ENCODE data around the gene TMED5.

Gene TMED5

GRCh38 chr1:93129507-93130099, 50.6 kb downstream of the TMED5 start:
- FAIRE-seq (no peak), DNase-seq (ENCODE audit: insufficient read length, low spot score) (no peak)
- TF ChIP-seq PAX5 (IDR thresholded peaks at IDR 0.05; ENCODE audit: insufficient read depth, low read length, severe bottlenecking) (no peak), POLR2AphosphoS5 (IDR thresholded peaks at IDR 0.05; ENCODE audit: low read depth, low read length) (no peak), POLR2A (IDR thresholded peaks at IDR 0.05; ENCODE audit: low read depth, low read length) (no peak), TAF1 (IDR thresholded peaks at IDR 0.05; ENCODE audit: low read depth, low read length) (no peak), SPI1 (IDR thresholded peaks at IDR 0.05; ENCODE audit: low read depth, low read length) (no peak), POU2F2 (IDR thresholded peaks at IDR 0.05; ENCODE audit: low read depth, low read length) (no peak)

GRCh38 chr1:93124556-93125355, 55.5 kb downstream of the TMED5 start:
- DNase-seq (ENCODE audit: insufficient read length, low spot score) (no peak), FAIRE-seq (no peak)
- TF ChIP-seq POLR2AphosphoS5 (IDR thresholded peaks at IDR 0.05; ENCODE audit: low read depth, low read length) (no peak), POLR2A (IDR thresholded peaks at IDR 0.05; ENCODE audit: low read depth, low read length) (no peak)

DNA sequence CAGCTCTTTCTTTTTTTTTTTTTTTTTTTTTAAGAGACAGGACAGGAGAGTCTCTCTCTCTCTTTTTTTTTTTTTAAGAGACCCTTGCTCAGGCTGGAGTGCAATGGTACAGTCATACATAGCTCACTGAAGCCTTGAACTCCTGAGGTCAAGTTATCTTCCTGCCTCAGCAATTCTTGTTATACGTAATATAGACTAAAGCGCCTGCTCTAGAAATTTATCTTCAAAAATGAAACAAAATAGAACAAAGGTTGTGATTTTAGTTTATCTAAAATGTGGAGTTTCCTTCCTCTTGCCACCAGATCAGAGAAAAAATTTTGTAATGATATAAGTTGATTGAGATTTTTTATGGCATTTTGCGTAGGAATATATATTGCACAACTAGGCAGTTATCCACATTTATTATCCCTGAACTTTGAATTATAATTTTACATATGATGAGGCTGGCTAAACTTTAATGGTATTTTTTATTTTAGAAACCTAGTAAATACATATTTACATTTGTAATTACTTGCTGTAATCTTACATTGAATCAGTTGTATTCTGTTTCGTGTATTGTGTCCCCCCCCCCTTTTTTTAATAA, 56.9 kb downstream of the TMED5 start:
- DNase-seq (ENCODE audit: insufficient read length, low spot score) = no peak
- no peak for TF ChIP-seq PAX5 (IDR thresholded peaks at IDR 0.05; ENCODE audit: insufficient read depth, low read length, severe bottlenecking)
- TF ChIP-seq POU2F2 (IDR thresholded peaks at IDR 0.05; ENCODE audit: low read depth, low read length) = no peak
- TF ChIP-seq SPI1 (IDR thresholded peaks at IDR 0.05; ENCODE audit: low read depth, low read length) = no peak
- no peak for TF ChIP-seq TAF1 (IDR thresholded peaks at IDR 0.05; ENCODE audit: low read depth, low read length)
- TF ChIP-seq POLR2AphosphoS5 (IDR thresholded peaks at IDR 0.05; ENCODE audit: low read depth, low read length) = no peak
- no peak for TF ChIP-seq POLR2A (IDR thresholded peaks at IDR 0.05; ENCODE audit: low read depth, low read length)
- FAIRE-seq = no peak

DNA sequence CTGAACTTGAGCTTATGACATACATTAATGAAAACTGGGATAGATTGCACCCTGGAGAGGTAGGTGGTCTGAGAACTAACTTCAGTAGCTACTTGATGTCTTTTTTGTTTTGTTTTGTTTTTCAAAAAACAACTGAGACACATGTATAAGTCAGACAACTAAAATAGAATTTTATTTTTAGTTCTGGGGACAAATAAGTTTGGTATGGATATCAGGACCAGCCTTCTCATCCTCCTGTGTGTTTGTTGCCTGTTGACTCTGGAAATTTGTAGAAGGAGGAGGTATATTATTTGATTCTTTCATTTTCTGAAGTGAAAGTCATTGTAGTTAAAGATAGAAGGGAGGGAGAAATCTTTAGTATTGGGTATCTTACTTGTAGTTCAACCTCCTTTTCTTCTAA, 59.6 kb downstream of the TMED5 start:
- no peak for FAIRE-seq

GRCh38 chr1:93114391-93114790, 65.8 kb downstream of the TMED5 start:
- TF ChIP-seq POU2F2 (IDR thresholded peaks at IDR 0.05; ENCODE audit: low read depth, low read length) (no peak), POLR2A (IDR thresholded peaks at IDR 0.05; ENCODE audit: low read depth, low read length) (no peak), SPI1 (IDR thresholded peaks at IDR 0.05; ENCODE audit: low read depth, low read length) (no peak), PAX5 (IDR thresholded peaks at IDR 0.05; ENCODE audit: insufficient read depth, low read length, severe bottlenecking) (no peak), TAF1 (IDR thresholded peaks at IDR 0.05; ENCODE audit: low read depth, low read length) (no peak), POLR2AphosphoS5 (IDR thresholded peaks at IDR 0.05; ENCODE audit: low read depth, low read length) (no peak)
- no peak for DNase-seq (ENCODE audit: insufficient read length, low spot score)
- no peak for FAIRE-seq

More for the DNA sequence above, 59.6 kb downstream of the TMED5 start:
- TF ChIP-seq POLR2AphosphoS5 (IDR thresholded peaks at IDR 0.05; ENCODE audit: low read depth, low read length) = no peak
- no peak for TF ChIP-seq SPI1 (IDR thresholded peaks at IDR 0.05; ENCODE audit: low read depth, low read length)
- TF ChIP-seq POU2F2 (IDR thresholded peaks at IDR 0.05; ENCODE audit: low read depth, low read length) = no peak
- no peak for TF ChIP-seq POLR2A (IDR thresholded peaks at IDR 0.05; ENCODE audit: low read depth, low read length)
- no peak for TF ChIP-seq PAX5 (IDR thresholded peaks at IDR 0.05; ENCODE audit: insufficient read depth, low read length, severe bottlenecking)
- no peak for TF ChIP-seq TAF1 (IDR thresholded peaks at IDR 0.05; ENCODE audit: low read depth, low read length)
- DNase-seq (ENCODE audit: insufficient read length, low spot score) = no peak

- TF ChIP-seq TAF1 (IDR thresholded peaks at IDR 0.05; ENCODE audit: low read depth, low read length) = no peak
- no peak for TF ChIP-seq POU2F2 (IDR thresholded peaks at IDR 0.05; ENCODE audit: low read depth, low read length)
- no peak for TF ChIP-seq POLR2A (IDR thresholded peaks at IDR 0.05; ENCODE audit: low read depth, low read length)
- no peak for TF ChIP-seq PAX5 (IDR thresholded peaks at IDR 0.05; ENCODE audit: insufficient read depth, low read length, severe bottlenecking)
- no peak for TF ChIP-seq SPI1 (IDR thresholded peaks at IDR 0.05; ENCODE audit: low read depth, low read length)
- TF ChIP-seq POLR2AphosphoS5 (IDR thresholded peaks at IDR 0.05; ENCODE audit: low read depth, low read length) = no peak
- FAIRE-seq (no peak), DNase-seq (ENCODE audit: insufficient read length, low spot score) (no peak)
Measured at GRCh38 chr1:93113127-93113526, 67.1 kb downstream of the TMED5 start.

DNA sequence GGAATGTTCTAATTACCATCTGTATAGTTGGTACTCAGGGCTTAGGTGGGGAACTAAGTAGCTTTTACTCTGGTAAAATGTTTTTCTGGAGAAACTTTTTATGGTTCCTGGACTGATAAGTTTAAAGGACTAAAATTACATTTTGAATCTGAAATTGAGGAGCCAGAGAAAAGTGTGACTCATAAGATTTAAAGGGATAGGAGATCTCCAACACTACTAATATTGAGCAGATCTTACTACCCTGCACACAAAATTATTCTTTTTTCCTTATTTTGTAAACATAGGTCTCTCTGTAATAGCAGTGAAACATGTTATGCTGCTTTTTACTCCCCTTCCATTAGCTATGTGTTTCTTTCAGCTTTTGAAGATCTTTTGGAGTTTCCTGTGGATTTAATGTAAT, 68.7 kb downstream of the TMED5 start:
- DNase-seq (ENCODE audit: insufficient read length, low spot score) (no peak), FAIRE-seq (no peak)
- TF ChIP-seq POLR2A (IDR thresholded peaks at IDR 0.05; ENCODE audit: low read depth, low read length) (no peak), SPI1 (IDR thresholded peaks at IDR 0.05; ENCODE audit: low read depth, low read length) (no peak), POLR2AphosphoS5 (IDR thresholded peaks at IDR 0.05; ENCODE audit: low read depth, low read length) (no peak), TAF1 (IDR thresholded peaks at IDR 0.05; ENCODE audit: low read depth, low read length) (no peak), POU2F2 (IDR thresholded peaks at IDR 0.05; ENCODE audit: low read depth, low read length) (no peak), PAX5 (IDR thresholded peaks at IDR 0.05; ENCODE audit: insufficient read depth, low read length, severe bottlenecking) (no peak)

GRCh38 chr1:93111065-93111464, 69.1 kb downstream of the TMED5 start:
- DNase-seq (ENCODE audit: insufficient read length, low spot score) = no peak
- no peak for FAIRE-seq
- TF ChIP-seq POLR2A (IDR thresholded peaks at IDR 0.05; ENCODE audit: low read depth, low read length) (no peak), POLR2AphosphoS5 (IDR thresholded peaks at IDR 0.05; ENCODE audit: low read depth, low read length) (no peak), TAF1 (IDR thresholded peaks at IDR 0.05; ENCODE audit: low read depth, low read length) (no peak), PAX5 (IDR thresholded peaks at IDR 0.05; ENCODE audit: insufficient read depth, low read length, severe bottlenecking) (no peak), SPI1 (IDR thresholded peaks at IDR 0.05; ENCODE audit: low read depth, low read length) (no peak), POU2F2 (IDR thresholded peaks at IDR 0.05; ENCODE audit: low read depth, low read length) (no peak)

DNA sequence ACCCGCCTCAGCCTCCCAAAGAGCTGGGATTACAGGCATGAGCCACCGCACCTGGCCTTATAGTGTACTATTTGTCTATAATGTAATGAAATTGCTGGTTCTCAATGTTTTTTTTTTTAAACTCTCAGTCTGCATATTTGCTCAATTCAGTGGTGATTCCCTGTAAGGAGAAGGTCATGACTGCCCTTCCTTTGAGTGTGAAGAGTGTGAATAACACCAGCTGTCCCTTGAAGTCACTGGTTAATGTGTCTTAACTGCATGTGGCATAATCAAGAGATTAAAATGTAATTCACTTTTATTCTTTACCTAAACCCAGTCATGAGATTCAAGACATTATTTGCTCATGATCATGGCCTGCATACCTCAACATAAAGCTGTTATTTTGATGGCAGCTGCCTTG, 70.6 kb downstream of the TMED5 start:
- DNase-seq (ENCODE audit: insufficient read length, low spot score) (no peak), FAIRE-seq (peak; percentile 26)
- TF ChIP-seq PAX5 (IDR thresholded peaks at IDR 0.05; ENCODE audit: insufficient read depth, low read length, severe bottlenecking) = no peak
- TF ChIP-seq SPI1 (IDR thresholded peaks at IDR 0.05; ENCODE audit: low read depth, low read length) = no peak
- no peak for TF ChIP-seq TAF1 (IDR thresholded peaks at IDR 0.05; ENCODE audit: low read depth, low read length)
- no peak for TF ChIP-seq POLR2AphosphoS5 (IDR thresholded peaks at IDR 0.05; ENCODE audit: low read depth, low read length)
- TF ChIP-seq POLR2A (IDR thresholded peaks at IDR 0.05; ENCODE audit: low read depth, low read length) = no peak
- TF ChIP-seq POU2F2 (IDR thresholded peaks at IDR 0.05; ENCODE audit: low read depth, low read length) = no peak

All from GM12891 (cell line).